Left renal cortex interstitium (tissue), 4 donors: Measurements from ENCODE around the gene SLX4IP. TPM values are rescaled to one million over a fixed set of nuclear protein-coding genes. Genes with fewer than 3 reads are reported as not detected.

ENCODE experiments used
- DNase-seq, 4 donors: peaks; one replicate each; pipeline ENCODE4 v3.0.0-alpha.2; 2013; ENCODE audit warnings: low read depth in 4 of 4, low spot score in 2 of 4, missing footprints in 1 of 4
- polyA plus RNA-seq, 4 donors: library from polyadenylated mRNA; unstranded; fragments of 120-200 nt; gene quantifications; one replicate each; pipeline ENCODE4 v1.2.1, GENCODE V29; 2013; ENCODE audit not compliant: insufficient read length in 4 of 4

SLX4IP gene
- polyA plus RNA-seq, 4 donors: 5.6 to 12.5 (median 8.2) TPM

DNA sequence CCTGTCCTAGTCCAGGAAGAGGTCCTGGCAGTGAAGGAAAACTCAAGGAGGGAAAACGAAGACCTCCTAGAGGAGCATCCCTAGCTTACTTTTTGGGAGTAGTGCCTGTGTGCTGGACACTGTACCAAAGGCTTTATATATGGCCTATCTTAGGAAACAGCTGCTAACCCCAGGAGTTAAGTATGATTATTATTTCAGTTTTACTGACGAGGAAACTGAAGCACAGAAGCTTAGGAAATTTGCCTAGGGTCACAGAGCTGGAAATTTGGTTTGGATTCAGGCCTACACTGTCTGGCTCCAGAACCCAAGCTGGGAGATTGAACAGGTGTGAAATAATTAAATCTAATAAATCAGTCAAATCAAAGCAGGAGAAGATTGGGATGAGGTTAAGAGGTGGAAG is 78.0 kb downstream of the SLX4IP start:
- no peak for DNase-seq

DNA sequence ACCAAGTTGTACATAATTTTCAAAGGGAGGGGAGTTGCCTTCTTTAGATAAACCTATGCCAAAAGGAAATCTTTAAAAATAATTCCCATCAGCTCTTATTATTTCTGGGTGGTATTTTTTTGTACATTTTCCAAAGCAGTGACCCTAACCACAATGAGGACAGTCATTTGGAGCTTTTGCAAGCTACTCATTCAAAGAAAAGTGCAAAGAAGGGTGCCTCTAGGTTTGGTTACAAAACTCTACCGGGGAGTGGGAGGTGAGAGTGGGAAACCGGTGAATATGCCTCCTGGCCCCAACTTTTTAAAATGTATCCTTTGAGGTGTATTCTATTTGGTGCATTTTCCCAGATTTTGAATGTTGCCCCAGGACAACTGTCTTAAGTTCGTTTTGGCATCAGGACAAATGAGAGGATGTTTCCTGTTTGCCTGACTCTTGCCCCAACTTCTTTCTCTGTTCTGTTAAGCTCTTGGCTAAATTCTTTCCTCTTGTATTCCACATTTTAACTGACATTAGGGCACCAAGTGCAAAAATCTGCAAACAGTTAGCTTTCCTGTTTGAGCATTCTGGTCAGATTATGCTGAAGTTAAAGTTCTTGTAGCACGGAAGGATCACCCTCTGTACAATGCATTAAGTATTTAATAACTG is 78.9 kb downstream of the SLX4IP start:
- no peak for DNase-seq

DNA sequence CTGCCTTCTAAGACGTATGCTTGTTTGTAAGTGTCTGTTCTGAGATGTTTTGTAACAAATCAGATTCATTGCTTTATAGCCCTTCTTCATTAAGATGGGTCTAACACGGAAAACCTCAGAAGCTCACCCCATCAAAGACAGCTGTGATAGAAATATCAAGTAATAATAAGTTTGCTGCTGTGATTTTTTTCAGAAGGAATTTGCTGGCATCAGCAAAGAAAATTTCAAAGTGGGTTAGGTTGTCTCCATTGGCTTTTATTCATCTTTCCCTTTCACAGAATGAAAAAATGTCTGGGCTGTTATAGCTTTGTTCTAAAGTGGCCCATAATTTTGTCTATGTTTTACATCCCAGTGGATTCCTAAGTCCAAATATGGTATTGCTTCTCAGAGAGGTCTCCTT is 81.4 kb downstream of the SLX4IP start:
- DNase-seq: no peak

- no peak for DNase-seq
Observed at GRCh38 chr20:10519361-10520046, 84.4 kb downstream of the SLX4IP start.

- no peak for DNase-seq
Observed at GRCh38 chr20:10520528-10520927, 85.4 kb downstream of the SLX4IP start.

DNA sequence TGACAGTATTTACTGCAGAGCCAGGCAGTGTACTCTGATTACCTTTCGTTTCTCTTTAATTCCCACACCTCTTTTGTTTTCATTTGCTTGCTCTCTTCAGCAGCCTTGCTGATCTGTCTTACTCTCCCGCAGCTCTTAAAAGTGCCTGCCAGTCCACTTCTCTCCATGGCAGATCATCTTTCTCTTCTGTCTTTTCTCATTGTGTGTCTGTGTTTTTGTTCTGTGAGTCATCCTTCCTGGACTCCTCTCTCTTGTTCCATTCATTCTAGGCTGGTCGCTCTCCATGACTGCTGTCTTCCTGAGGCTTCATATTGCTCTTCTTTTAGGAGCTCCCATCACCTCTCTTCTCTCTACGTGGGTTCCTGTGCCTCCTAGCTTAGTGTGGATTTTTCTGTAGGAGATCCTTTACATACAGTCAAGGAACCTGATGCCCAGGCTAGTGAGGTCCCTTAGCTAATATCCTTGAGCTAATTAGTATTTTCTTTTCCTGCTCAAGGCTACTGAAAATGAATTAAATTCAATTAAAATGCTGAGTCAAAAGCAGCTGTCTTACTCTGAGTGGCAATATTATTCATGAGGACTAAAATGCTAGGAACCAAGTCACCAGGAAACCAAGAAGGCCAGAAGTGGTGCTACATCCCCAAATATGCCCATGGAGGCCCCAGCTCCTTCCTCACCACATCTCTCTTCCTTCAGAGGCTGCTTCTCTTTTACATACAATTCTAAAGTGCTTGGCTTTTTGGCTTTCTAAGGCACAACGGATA is 86.1 kb downstream of the SLX4IP start:
- no peak for DNase-seq

GRCh38 chr20:10521836-10522235 is 86.7 kb downstream of the SLX4IP start:
- DNase-seq: no peak

DNA sequence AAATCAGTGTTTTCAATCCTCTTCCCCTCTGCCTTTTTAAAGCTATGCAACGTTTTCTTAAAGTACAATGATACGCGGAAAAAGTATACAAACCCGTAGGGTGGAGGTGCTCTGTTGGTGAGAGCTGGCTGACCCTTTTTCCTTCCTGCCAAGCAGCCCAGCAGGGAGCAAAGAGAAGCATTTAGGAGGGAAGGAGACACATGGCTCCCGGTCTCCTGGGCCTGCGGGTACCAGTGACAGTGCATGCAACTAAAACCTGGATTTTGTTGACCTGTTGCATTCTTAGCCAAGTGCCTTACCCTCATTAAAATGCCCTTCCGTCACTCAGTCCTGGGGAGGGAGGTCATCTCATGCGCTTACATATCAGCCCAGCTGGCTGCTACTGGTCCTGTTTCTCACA is 87.2 kb downstream of the SLX4IP start:
- DNase-seq: no peak

DNA sequence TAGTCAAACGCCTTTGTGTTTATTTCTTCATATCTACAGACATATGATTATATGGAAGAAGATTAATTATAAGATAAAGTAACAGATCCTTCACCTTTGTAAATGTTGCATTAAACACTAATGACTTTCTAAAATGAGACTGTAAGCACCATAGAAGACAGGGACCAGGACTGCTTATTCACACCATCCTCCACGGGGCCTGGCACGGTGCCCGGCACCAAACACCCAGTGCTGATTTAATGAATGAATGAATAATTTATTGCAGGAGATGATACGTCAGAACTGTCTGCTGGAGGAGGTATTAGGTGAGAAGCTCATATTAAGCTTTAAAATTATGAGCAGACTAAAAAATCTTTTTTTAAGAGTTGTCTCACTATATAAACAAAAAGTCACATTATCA is 88.3 kb downstream of the SLX4IP start:
- no peak for DNase-seq

- DNase-seq: no peak
Observed at GRCh38 chr20:10524034-10524476, 89.0 kb downstream of the SLX4IP start.

DNA sequence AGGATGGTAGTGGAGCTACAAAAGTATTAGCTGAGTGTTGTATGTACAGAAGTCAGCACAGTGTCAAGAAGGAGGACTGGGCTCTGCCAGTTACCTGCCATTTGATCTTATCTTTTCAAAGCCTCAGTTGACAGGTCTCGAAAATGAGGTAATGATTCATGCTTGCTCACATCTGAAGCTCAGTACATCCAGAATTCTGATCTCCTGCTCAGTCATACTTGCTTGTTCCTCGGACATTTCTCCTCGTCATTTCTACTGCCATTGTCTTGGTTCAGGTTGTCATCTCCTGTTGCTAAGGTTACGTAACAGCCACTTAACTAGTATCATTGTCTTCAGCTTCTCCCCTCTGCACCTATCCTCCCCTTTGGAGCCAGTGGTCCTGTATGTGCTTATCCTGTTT is 89.5 kb downstream of the SLX4IP start:
- no peak for DNase-seq

GRCh38 chr20:10527781-10528180 is 92.7 kb downstream of the SLX4IP start:
- DNase-seq: no peak

GRCh38 chr20:10530883-10531282 is 95.8 kb downstream of the SLX4IP start:
- DNase-seq: no peak

GRCh38 chr20:10531848-10532247 is 96.7 kb downstream of the SLX4IP start:
- no peak for DNase-seq

DNA sequence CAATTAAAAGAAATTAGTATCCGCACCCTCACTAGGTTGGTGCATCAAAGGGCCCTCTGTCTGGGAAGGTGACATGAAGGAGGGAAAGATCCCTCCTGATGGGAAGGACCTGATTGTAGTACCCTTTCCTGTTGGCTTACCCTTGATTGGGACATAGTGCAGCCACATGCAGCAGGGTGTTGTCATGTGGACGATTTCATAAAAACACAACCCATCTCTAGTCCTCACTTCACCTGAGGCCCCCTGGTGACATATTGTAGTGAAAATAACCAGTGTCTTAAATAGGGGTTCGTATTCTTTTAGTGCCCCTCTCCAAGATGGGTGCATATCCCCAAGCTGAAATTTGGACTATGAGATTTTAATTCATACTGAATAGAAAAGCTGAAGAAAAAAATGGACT is 97.3 kb downstream of the SLX4IP start:
- DNase-seq: no peak

GRCh38 chr20:10536531-10536930 is 101.4 kb downstream of the SLX4IP start:
- DNase-seq: no peak

DNA sequence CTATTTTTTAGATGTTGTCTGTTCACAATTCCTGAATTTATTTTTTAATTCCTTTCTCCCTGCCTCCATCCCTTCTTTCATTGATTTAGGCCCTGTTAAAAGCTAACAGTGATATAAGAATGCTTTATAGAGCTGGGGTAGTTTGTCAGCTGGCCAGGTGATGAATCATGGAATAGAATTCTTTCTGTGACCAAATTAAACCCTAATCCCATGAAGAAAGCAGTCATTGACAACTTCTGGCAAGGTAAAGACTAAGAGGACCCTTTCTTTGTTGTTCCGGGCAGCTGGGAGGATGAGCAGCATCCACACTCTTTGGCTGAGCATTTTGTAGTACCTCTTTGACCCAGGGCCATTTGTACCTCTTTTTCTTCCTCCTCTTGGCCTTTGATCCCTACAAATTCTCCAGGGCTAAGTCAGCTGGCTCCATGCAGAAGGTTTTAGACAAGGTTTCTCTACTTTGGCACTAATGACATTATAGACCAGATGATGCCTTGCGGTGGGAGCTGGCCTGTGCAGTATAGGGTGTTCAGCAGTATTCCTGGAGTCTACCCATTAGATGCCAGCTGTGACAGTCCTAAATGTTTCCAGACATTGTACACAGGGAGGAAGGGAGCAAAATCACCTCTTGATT is 102.9 kb downstream of the SLX4IP start:
- no peak for DNase-seq

DNA sequence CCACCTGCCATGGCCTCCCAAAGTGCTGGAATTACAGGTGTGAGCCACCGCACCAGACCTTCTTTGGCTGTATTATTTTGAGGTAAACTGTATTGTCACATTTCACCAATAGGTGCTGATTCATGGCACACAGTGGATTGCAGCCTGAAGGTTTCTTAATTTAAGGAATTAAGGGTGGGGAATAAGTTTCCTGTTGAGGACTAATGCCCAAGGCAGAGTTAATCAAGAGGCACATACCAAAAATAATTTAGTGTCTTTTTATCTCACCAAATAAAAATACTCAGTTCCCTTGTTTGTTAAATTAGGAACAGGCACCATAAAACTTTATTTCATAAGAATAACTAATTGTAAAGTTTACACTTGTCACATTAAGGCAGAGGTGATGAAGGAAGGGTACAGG is 103.7 kb downstream of the SLX4IP start:
- no peak for DNase-seq

DNA sequence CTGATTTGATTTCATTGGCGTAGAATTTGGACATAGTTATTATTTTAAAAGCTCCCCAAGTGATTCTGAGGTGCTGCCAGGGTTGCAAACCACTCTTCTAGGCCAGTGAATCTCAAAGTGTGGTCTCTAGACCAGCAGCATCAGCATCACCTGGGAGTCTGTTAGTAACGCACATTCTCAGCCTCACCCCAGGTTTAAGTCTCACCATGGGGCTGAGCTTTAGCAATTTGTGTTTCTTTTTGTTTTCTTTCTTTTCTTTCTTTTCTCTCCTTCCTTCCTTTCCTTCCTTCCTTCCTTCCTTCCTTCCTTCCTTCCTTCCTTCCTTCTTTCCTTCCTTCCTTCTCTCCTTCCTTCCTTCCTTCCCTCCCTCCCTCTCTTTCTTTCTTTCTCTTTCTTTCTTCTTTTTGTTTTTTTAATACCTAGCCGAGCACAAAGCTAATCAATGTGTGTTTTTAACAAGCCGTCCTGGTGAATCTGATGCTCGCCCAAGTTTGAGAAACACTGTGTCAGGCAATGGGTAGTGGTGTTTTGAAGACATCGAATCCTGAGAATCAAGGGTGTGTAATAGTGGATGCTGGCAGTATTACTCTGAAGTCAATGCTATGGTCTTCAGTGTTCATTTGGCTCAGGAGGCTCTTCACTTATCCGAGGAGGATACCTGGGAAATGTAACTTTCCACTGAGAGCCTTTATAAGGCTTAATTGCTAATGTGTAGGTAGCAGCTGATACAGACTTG is 104.9 kb downstream of the SLX4IP start:
- DNase-seq: no peak

GRCh38 chr20:10540636-10541493 is 105.8 kb downstream of the SLX4IP start:
- DNase-seq: no peak
